HepG2 (cell line): ENCODE data around the gene MEF2B. TPM values are rescaled to one million over a fixed set of nuclear protein-coding genes. Genes with fewer than 3 reads are reported as not detected.
A peak's percentile ranks its signal among the peaks of the same experiment; 100 is the strongest.

Experiments used
- CTCF ChIP-seq: sonication (generic); formaldehyde crosslinking; IDR thresholded peaks from 2 replicates; pipeline ENCODE4 v1.5.0; 2020; ENCODE audit warnings: mild to moderate bottlenecking, missing genetic modification reagents, moderate library complexity
- DR1 ChIP-seq: sonication (generic); formaldehyde crosslinking; IDR thresholded peaks from 2 replicates; pipeline ENCODE4 v1.8.0; 2021; ENCODE audit warnings: mild to moderate bottlenecking, missing genetic modification reagents, inconsistent platforms
- FOXA1 ChIP-seq, 2 experiments: fragments of 450-650 bp in 1 of 2; sonication (generic) in 1 of 2; formaldehyde crosslinking in 1 of 2; IDR thresholded peaks; 2 replicates each; pipeline versions ENCODE4 v1.4.0 to v1.6.1; 2016 to 2020; ENCODE audit warnings: missing genetic modification reagents in 1 of 2
- HMGXB3 ChIP-seq: sonication (generic); formaldehyde crosslinking; IDR thresholded peaks from 2 replicates; pipeline ENCODE4 v1.4.0; 2020; ENCODE audit warnings: missing genetic modification reagents, borderline replicate concordance
- HOXA9 ChIP-seq: sonication (generic); formaldehyde crosslinking; IDR thresholded peaks from 2 replicates; pipeline ENCODE4 v1.8.1; 2022; ENCODE audit warnings: missing genetic modification reagents, mild to moderate bottlenecking, moderate library complexity, borderline replicate concordance
- KLF16 ChIP-seq, 2 experiments: sonication (generic) in 1 of 2; formaldehyde crosslinking in 1 of 2; IDR thresholded peaks; 2 replicates each; pipeline versions ENCODE4 v1.6.1 to v1.8.0; 2016 to 2023; ENCODE audit warnings: missing genetic modification reagents in 2 of 2, missing compliant biosample characterization in 1 of 2
- NAIF1 ChIP-seq: sonication (generic); formaldehyde crosslinking; IDR thresholded peaks from 2 replicates; pipeline ENCODE4 v1.5.0; 2020; ENCODE audit warnings: mild to moderate bottlenecking, missing genetic modification reagents, borderline replicate concordance
- TEF ChIP-seq: sonication (generic); formaldehyde crosslinking; IDR thresholded peaks from 2 replicates; pipeline ENCODE4 v1.5.0; 2020; ENCODE audit warnings: missing genetic modification reagents
- TGIF2 ChIP-seq: IDR thresholded peaks from 2 replicates; pipeline ENCODE4 v1.6.1; 2016; ENCODE audit warnings: control low read depth, missing compliant biosample characterization
- U2AF1 ChIP-seq: fragments of 200-400 bp; formaldehyde crosslinking; optimal IDR thresholded peaks from 2 replicates; pipeline ENCODE3; 2017; ENCODE audit warnings: mild to moderate bottlenecking, low read depth, low read length
- ZFYVE20 ChIP-seq: sonication (generic); formaldehyde crosslinking; IDR thresholded peaks from 2 replicates; pipeline ENCODE4 v1.8.0; 2023; ENCODE audit warnings: low read depth, mild to moderate bottlenecking, moderate library complexity, missing genetic modification reagents, borderline replicate concordance
- ZGPAT ChIP-seq: IDR thresholded peaks from 2 replicates; pipeline ENCODE4 v1.6.1; 2016; ENCODE audit warnings: mild to moderate bottlenecking
- ZNF296 ChIP-seq: sonication (generic); formaldehyde crosslinking; conservative IDR thresholded peaks from 2 replicates; pipeline ENCODE4 v1.5.0; 2020; ENCODE audit warnings: mild to moderate bottlenecking, missing genetic modification reagents
- ZNF609 ChIP-seq: sonication (generic); formaldehyde crosslinking; IDR thresholded peaks from 2 replicates; pipeline ENCODE4 v1.4.0; 2020; ENCODE audit warnings: mild to moderate bottlenecking, missing genetic modification reagents, borderline replicate concordance
- polyA plus RNA-seq, 8 experiments: library from polyadenylated mRNA; depleted of rRNA in 3 of 8; stranded (reverse) in 7 of 8; unstranded in 1 of 8; fragments of >200 nt; fragmentation: Illumina TruSeq in 4 of 8; extraction: Trizol in 4 of 8; gene quantifications; 2 replicates each; pipeline versions ENCODE4 v1.2.1 to v1.2.3, GENCODE V29; 2011 to 2016; ENCODE audit warnings: low read depth in 4 of 8, missing spikeins in 1 of 8, mixed read lengths in 1 of 8; ENCODE audit not compliant: insufficient read depth in 1 of 8
- total RNA-seq, 5 experiments: library from RNA; depleted of rRNA; stranded (reverse); fragments of >200 nt; fragmentation: Illumina TruSeq; extraction: Trizol; gene quantifications; 2 replicates each; pipeline ENCODE4 v1.2.3, GENCODE V29; 2016; ENCODE audit warnings: low read depth in 1 of 5

Gene MEF2B
- total and polyA plus RNA-seq, 2 of the 13 experiments (the other 11 are each of a cell fraction or from before 2014, with no cell fraction given): 1.2 to 1.7 TPM

GRCh38 chr19:19138109-19138981 lies 31.7 kb downstream of the MEF2B start, which contains the start of gene TMEM161A (continued):
- TF ChIP-seq KLF16 (CRISPR knock-in tag; IDR thresholded peaks at IDR 0.05) (no peak; a peak in 1 of 4 replicates), U2AF1 (no peak), FOXA1 (IDR thresholded peaks at IDR 0.05) (no peak), FOXA1 (CRISPR knock-in tag; IDR thresholded peaks at IDR 0.05) (no peak), ZGPAT (peak; percentile 47; the same call in 1 of the 2 replicates), TGIF2 (CRISPR knock-in tag) (no peak), CTCF (CRISPR knock-in tag) (no peak), DR1 (no peak), ZFYVE20 (CRISPR knock-in tag) (no peak), ZNF609 (no peak), HOXA9 (CRISPR knock-in tag) (no peak), TEF (CRISPR knock-in tag) (peak; percentile 42; the same call in 1 of the 2 replicates), HMGXB3 (CRISPR knock-in tag) (peak; percentile 80), ZNF296 (CRISPR knock-in tag) (no peak), NAIF1 (no peak)
